ENCODE data around the gene SUMO1.

The SUMO1 gene

GRCh38 chr2:202178346-202178958, 59.9 kb downstream of the SUMO1 start:
- peak; percentile 62 for TF ChIP-seq CTCF (IDR thresholded peaks at IDR 0.05; ENCODE audit: extremely low read depth, missing control alignments)
- peak; percentile 54 for DNase-seq (ENCODE audit: low spot score)

- TF ChIP-seq CTCF (IDR thresholded peaks at IDR 0.05; ENCODE audit: extremely low read depth, missing control alignments): no peak
- DNase-seq (ENCODE audit: low spot score): peak; percentile 74
These were observed 65.8 kb downstream of the SUMO1 start for GRCh38 chr2:202172439-202173211.

- no peak for DNase-seq (ENCODE audit: low spot score)
- no peak for TF ChIP-seq CTCF (IDR thresholded peaks at IDR 0.05; ENCODE audit: extremely low read depth, missing control alignments)
These were observed 67.1 kb downstream of the SUMO1 start for GRCh38 chr2:202171241-202171825.

- no peak for DNase-seq (ENCODE audit: low spot score)
- TF ChIP-seq CTCF (IDR thresholded peaks at IDR 0.05; ENCODE audit: extremely low read depth, missing control alignments): no peak
These were observed 68.5 kb downstream of the SUMO1 start for GRCh38 chr2:202169832-202170424.

GRCh38 chr2:202169131-202169530, 69.3 kb downstream of the SUMO1 start:
- DNase-seq (ENCODE audit: low spot score): no peak
- TF ChIP-seq CTCF (IDR thresholded peaks at IDR 0.05; ENCODE audit: extremely low read depth, missing control alignments): no peak

GRCh38 chr2:202165945-202166344, 72.5 kb downstream of the SUMO1 start:
- DNase-seq (ENCODE audit: low spot score): no peak

More at GRCh38 chr2:202165945-202166344, 72.5 kb downstream of the SUMO1 start:
- TF ChIP-seq CTCF (IDR thresholded peaks at IDR 0.05; ENCODE audit: extremely low read depth, missing control alignments): no peak
